ENCODE results near the gene GALNTL6.

GRCh38 chr4:172035562-172035961 lies 222.4 kb downstream of the GALNTL6 start:
- TF ChIP-seq, protein P1, sequence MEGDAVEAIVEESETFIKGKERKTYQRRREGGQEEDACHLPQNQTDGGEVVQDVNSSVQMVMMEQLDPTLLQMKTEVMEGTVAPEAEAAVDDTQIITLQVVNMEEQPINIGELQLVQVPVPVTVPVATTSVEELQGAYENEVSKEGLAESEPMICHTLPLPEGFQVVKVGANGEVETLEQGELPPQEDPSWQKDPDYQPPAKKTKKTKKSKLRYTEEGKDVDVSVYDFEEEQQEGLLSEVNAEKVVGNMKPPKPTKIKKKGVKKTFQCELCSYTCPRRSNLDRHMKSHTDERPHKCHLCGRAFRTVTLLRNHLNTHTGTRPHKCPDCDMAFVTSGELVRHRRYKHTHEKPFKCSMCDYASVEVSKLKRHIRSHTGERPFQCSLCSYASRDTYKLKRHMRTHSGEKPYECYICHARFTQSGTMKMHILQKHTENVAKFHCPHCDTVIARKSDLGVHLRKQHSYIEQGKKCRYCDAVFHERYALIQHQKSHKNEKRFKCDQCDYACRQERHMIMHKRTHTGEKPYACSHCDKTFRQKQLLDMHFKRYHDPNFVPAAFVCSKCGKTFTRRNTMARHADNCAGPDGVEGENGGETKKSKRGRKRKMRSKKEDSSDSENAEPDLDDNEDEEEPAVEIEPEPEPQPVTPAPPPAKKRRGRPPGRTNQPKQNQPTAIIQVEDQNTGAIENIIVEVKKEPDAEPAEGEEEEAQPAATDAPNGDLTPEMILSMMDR (IDR thresholded peaks at IDR 0.05): no peak
- TF ChIP-seq POLR2A (IDR thresholded peaks at IDR 0.05): no peak
